Stimulated activated CD4-positive, alpha-beta T cell treated with anti-CD3 and anti-CD28 coated beads, Interleukin-1b, Interleukin-23, amount 100 ng/mL, for 48 hours (primary cell): ENCODE data around the gene FAM228A.
"Not testable (repeated sequence)": the region's sequence is repeated elsewhere in the genome, so short reads cannot be mapped to it uniquely, and the experiment has no call there.

Experiments used
- DNase-seq: peaks from one replicate; pipeline ENCODE4 v3.0.0-alpha.2; 2020

The FAM228A gene

DNA sequence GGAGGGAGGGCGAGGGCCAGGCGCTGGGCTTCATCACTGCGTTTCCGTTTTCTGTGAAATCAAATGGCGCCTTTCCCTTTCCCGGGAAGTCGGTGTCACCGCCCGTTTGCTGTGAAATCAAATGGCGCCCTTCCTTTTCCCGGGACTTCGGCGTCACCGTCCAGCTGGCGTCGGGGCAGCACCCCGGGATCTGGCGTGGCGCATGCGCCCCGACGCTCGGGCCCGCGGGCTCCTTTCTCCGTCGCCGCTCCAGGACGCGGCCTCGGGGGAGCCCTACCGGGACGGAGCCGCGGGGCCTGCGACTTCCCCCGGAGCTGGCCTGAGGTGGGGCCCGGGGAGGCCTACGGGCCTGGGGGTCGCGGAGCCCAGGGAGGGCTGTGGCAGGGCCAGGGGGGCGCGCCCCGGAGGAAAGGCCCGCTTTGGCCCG is at the start of gene FAM228A:
Gene FAM228A (plus strand): TSS at position 203 of the 427 bp plus-strand sequence. CDS start 428 bp downstream, outside the sequence.
- DNase-seq, result no peak

DNA sequence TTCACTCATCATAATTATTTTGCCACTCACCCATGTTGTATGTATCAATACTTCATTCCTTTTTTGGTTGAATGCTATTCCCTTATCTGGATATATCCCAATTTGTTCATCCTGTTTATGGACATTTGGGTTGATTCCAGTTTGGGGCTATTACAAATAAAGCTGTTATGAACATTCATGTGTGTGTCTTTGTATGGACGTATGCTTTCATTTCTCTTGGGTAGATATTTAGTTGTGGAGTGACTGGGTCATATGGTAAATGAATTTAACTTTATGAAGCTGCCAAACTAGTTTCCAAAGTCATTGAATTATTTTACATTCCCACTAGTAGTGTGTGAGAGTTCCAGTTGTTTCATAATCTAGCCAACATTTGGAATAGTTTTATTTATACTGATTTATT is 48.9 kb upstream of the FAM228A start:
- no peak for DNase-seq

DNA sequence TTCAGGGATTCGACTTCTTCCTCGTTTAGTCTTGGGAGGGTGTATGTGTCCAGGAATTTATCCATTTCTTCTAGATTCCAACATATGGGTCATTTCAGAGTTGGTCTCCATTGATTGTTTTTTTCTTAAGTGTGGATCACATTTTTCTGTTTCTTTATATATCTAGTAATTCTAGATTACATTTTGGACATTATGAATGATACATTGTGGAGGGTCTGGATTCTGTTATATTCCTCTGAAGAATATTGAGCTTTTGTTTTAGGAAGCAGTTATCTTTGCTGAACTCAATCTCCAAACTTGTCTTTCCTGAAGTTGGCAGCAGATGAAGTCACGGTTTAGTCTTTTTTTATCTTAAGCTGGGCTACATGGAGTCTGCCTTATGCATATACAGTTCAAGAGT is 42.3 kb upstream of the FAM228A start:
- DNase-seq, result no peak

DNA sequence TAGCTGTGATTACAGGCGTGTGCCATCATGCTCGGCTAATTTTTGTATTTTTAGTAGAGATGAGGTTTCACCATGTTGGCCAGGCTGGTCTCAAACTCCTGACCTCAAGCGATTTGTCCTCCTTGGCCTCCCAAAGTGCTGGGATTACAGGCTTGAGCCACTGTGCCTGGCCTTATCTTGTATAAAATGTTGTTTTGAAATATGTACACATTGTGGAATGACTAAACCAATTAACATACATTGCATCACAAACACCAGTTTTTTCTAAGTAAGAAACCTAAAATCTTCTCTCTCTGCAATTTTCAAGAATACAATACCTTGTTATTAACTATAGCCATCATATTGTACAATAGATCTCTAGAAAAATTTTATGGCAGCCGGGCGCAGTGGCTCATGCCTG is 34.5 kb upstream of the FAM228A start:
- DNase-seq, result not testable (repeated sequence)

DNA sequence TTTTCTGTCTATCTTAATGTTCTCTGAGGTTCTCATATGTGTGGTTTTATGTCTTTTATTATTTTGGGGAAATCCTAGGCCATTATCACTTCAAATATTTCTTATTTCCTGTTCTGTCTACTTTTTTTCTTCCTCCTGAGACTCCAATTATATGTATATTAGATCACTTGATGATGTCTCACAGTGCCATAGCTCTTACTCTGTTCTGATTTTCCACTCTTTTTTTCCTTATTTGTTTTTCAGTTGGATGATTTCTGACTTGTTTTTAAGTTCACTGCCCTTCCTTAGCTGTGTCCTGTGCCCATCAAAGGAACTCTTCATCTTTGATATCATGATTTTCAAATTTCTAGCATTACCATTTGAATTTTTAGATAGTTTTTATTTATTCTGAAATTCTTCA is 27.5 kb upstream of the FAM228A start:
- no peak for DNase-seq

DNA sequence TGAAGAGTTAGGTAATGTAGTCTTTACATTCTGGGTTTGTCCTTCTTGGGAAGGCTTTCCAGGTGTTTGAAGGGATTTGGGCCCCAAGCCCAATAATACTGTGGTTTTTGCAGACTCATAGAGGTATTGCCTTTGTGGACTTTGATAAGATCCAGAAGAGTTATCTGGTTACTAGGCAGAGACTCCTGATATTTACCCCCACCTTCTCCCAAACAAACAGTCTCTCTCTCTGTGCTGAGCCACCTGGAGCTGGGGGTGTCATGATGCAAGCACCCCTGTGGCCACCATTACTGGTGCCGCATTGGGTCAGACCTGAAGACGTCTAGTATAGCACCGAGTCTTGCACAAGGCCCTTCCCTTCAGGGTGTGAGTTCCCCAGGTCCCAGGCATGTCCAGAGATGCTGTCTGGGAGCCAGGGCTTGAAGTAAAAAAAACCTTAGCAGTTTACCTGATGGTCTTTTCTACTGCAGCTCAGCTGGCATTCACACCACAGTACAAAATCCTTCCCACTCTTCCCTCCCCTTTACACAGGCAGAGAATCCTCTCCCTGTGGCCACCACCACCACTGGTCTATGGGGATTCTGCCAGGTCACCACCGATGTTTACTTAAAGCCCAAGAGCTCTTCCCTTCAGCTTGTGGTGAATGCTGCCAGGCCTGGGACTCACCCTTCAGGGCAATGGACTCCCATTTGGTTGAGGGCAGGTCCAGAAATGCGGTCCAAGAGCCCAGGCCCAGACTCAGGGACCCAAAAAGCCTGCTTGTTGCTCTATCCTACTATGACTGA is 22.2 kb upstream of the FAM228A start:
- no peak for DNase-seq

DNA sequence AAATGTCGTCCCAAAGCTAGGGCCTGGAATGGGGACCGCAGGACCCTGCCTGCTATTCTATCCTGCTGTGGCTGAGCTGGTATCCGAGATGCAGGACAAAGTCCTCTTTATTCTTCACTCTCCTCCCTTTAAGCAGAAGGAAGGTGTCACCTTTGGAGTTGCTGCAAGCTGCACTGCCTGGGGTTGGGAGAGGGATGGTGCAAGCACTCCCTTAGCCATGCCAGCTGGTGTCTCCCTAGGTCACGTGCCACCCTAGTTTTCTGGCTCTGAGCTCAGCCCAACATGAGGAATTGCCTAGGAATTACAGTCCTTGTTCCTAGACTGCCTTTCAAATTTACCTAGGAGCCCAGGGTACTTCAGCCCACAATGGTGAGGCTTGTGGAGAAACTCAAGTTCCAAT is 21.4 kb upstream of the FAM228A start:
- DNase-seq, result no peak

DNA sequence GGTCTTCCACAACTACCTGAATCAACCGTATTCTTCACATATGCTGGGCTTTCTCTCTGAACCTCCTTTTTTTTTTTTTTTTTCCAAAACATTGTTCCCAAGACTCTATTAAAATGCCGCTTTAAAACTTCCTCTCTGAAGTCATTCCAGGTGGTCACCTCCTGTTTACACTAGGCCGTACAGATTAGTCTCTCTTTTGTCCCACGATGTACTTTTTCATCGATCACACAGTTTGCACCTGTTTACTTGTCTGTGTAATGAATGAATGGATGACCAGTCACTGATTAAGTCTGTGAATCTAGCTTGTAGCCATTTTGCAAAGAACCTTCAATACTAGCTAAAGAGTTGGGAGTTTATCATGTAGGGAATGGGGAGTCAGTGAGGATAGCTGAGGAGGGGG is 16.7 kb upstream of the FAM228A start:
- no peak for DNase-seq

DNA sequence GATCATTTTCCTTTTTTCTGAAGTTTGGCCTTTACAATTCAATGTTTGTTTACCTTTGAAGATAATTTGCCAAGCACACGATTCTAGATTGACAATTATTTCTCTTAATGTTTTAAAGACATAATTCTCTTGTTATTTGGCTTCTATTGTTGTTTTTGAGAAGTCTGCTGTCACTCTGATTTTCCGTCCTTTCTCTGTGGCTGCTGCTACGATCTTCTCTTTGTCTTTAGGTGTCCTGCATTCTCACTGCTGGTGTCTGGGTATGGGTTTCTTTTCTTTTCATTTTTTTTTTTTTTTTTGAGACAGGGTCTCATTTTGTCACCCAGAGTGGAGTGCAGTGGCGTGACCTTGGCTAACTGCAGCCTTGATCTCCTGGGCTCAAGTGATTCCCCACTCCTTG is 15.1 kb upstream of the FAM228A start:
- no peak for DNase-seq

DNA sequence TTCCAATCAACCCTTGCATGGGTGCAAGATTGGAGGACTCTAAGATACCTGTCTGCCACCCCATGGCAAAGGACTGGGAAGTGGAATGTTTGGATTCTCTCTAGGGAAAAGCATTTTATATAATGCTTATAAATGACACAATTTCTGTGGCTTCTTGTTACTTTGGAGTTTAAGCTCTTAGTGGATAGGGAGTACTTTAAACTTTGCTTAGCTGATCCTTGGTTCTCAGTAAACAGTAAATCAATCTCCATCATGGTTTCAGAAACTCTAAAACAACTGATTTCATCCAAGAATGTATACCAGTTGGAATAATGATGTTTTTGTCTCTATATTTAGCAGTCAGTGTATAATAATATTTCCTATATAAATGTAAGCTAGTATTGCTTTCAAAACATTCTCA is 14.1 kb upstream of the FAM228A start:
- no peak for DNase-seq

DNA sequence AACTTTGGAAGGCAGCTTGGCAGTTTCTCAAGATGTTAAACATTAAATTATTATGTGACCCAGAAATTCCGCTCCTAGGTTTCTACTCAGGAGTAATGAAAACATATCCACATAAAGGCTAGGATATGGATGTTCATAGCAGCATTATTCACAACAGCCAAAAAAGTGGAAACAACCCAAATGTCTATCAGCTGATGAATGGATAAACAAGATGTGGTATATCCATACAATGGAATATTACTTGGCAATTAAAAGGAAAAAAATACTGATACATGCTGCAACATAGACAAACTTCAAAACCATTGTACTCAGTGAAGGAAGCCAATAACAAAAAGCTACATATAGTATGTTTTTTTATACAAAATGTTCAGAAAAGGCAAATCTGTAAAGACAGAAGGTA is 12.4 kb upstream of the FAM228A start:
- DNase-seq, result no peak

DNA sequence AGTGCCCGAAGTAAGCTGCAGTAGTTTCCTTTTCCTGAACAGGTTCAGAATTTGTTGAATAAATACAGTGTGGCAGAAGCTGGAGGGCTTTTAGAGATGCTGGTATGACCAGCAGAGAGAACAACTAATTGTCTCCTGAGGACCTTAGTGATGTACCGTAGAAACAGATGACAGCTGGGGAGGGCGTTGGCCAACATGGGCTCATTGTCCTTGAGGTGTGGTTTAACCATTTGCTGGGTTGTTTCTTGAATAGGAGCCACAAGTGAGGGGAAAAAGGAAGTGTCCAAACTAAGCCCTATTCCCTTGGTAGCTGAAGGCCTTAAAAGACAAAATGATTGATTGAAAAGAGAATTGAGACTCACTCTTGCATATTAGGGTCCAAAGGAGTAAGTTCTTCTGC is 11.7 kb upstream of the FAM228A start:
- DNase-seq, result no peak

DNA sequence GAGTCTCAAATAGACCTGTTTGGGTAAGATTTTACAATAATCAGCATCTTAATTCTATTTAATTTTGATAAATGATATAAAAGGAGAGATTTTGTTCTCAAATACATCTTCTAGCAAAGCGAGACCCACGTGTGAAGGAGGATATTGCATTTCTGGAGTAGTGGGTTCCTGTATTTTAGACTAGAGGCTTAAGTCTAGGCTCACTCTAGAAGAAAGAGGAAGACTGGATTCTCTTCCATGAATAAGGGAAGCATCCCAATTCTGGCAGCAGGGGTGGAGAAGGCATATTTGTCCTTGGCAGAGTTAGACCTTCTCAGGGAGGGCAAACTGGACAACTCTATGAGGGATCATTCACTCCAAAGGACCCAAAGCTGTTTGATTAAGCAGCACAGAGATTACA is 11.3 kb upstream of the FAM228A start:
- no peak for DNase-seq

DNA sequence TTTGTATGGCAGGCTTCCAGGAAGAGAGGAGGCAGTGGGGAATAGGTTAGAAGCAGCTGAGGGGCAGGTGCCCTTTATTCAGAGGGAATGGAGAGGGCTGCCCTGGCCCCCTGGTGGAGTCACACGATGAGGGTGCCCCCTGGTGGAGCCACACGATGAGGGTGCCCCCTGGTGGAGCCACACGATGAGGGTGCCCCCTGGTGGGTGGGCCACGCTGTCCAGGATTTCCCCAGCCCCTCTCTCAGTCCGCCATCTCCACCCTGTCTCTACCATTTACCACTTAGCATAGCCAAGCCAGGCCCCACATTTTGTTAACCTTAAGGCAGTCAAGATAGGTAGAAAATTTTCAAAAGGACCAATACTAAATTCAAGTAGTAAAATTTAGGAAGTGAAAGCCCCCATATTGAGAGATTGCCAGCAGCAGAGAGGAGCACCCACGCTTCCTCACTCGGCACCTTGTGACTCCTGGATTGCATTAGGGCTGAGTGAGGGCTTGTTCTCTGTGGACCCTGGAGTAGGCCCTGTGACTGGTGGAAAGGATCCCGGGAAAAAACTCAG is 10.4 kb upstream of the FAM228A start:
- peak; percentile 32 for DNase-seq

DNA sequence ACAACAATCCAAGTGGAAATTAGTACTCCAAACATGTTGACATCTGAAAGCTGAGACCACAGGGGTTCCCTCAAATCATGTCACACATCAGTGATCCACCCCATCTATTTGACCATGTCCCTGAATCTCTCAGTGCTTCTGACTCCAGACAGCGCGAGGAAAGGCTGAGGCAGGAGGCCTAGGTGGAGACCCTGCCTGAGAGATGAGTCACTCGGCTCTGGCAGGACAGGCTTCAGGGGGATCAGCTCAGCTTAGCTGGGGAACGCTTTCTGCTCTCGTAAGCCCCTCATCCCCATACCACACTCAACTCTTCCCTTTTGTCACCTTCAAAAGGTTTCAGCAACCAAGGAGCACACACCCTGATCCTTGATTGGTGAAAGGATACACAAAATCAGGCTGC is 5.8 kb upstream of the FAM228A start:
- DNase-seq, result no peak

DNA sequence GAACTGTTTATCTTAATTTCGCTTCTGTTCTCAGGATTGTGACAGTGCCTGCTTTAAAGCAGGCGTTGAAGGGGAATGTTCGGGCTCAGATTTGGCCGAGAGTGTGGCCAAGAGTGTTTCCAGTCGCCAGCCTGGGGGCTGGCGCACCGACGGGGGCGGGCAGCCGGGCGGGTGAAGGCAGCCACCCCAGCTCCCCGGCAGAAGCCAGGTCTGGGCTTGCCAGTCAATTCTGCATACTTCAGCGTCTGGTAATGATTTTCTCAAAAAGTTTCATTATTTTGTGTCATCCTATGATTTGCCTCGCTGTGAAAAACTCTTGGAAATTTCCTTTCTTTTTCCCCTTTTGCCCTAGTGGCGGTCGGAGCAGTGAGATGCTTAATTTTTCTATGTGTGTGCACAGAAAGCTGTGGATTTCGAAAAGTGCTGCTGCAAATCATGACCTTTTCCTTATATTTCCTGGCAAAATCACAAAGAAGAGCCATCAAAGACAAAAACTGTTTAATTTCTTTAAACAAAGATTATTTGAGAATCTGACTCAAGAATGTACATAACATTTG is 856 bp downstream of the FAM228A start:
- no peak for DNase-seq

DNA sequence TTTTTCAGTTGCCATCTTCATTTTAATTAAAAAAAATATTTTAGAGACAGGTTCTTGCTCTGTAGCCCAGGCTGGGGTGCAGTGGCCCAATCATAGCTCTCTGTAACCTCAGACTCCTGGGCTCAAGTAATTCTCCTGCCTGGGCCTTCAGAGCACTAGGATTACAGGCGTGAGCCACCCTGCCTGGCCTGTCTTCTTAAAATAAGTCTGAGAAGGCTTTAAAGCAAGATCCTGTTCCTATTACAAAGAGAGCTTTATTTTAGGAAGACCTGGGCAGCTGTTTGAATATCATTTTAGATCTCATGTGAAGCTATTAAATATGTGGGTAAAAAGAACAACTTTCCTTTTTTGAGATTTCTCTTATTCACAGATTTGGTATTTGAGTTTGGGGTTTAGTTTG is 1.5 kb downstream of the FAM228A start:
- DNase-seq, result no peak

DNA sequence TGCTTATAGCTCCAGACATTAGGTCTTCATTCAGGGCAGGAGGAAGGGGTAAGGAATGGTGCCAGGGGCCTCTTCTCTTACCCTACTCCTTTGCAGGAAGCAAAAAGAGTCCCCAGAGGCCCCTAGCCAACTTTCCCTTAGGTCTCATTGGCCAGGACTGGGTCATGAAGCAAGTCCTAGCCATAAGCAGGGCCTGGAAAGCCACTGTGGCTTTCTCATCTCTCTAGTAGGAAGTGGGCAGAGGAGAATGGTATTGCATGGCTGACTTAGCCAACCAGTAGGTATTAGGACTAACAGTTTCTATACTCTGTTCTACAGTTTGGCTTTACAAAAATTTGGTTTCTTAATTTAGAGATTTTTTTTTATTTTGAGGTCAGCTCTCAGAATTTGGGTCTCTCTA is 4.8 kb downstream of the FAM228A start:
- DNase-seq, result no peak

DNA sequence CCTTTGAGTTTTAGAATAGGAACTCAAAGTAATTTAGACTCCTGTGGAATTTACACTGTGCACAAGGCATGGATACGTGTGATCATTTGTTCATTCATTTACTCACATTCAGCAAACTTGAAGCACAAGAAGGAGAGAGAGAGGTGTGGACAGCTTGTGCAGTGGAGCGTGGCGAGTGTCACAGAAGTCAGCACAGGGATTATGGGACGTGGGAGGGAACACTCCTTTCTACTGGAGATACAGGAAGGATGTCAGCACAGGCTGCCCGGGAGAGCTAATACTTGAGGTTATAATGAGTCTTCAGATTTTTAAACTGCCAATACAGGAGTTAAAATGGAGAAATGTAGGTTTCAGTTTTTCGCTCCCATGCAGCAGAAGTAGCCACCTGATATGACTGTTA is 7.0 kb downstream of the FAM228A start:
- no peak for DNase-seq

DNA sequence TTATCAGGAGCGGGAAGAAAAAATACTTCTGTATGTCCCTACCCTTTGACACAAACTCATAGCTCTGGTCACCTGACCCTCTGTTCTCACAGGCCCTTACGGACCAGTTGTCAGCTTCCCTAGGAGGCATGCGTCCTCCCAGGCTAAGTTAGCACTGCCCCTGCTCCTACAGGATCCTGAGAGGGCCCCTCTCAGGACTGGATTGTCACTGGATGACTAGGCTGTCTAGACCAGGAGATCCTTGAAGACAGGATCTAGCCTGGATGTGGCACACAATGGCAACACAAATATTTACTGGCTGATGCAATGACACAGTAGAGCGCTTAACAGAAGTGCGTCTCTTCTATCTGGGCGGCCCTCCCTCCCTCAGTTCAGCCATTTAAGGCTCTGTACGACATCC is 7.7 kb downstream of the FAM228A start:
- no peak for DNase-seq

DNA sequence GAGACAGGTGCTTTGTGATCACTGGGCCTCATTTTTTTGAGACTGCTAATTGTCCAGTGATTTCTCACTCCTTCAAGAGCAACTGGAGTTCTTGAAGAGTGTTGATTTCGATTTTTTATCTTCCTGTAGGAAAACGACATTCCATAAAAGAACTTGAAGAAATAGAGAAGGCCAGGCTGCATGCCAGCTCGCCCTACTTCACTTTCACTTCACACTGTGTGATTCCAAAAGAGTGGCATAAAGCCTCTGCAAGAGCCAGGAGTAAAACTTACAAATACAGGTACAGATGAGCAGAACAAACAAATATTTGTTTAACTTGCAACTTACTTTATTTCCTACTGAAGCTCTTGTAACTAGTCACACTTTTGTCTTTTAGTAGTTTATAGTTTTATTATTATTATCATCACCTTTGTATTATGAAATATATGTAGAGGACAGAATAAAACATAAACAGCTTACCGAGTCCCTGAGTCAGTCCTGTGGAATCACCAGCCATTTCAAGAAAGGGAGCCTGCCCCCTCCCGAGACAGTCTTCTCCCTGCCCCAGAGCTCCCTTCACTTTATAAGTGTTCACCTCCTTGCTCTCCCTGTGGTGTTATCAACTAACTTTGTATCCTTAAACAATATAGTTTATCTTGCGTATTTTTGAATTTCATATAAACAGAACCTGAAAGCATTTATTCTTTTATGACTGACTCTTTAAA is 8.7 kb downstream of the FAM228A start:
- no peak for DNase-seq

DNA sequence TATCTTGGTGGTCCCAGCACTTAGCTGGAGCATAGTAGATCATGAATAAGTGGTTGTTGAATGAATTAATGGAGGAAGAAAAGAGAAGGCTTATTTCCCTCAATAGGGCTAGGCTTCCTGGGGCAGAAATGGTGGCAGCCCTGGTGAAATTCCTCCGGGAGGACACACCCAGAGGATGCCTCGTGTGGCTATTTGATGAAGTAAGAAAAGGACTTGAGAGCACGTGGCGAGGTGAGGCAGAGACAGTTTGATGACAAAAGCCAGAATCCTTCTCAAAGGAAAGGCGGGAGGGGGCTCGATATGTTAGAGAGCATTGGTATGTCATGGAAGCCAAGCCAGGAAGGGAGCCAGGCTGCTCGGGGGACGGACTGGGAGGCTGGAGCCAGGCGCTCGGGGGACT is 14.7 kb downstream of the FAM228A start:
- DNase-seq, result no peak

DNA sequence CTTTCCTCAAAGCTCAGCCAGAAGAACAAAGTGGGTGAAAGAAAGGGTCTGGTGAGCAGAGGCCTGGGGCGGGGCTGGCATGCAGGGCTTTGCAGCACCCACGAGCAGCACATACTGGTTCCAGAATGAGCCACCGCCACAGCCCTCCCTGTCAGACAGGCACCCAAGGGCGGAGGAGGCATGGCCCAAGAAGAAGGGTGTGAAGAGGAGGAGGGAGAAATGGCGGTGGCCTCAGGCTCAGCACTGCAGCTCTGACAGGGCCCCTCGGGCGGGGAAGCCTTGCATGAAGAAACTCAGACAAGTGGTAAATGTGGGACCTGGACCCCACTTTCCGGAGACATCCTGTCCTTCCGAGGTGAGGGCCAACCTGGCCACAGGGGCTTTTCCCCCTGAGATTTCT is 15.7 kb downstream of the FAM228A start:
- no peak for DNase-seq

DNA sequence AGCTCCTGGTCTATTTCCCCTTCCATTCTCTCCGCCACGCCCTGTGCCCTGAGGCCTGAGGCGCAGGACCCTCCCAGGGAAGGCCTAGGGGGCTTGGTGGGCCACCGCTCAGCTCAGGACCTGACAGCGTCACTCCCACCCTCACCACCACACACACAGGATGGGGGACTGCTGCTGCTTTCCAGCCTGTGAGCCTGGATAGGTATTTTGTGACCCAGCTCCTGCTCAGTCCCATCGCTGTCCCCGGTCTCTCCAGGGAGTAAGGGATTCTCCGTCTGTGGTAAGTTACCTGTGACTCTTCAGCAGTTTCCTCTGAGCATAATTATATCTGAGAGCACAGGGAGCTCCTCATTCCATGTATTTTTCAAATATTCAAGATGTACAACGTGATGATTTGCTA is 16.3 kb downstream of the FAM228A start:
- no peak for DNase-seq
